D341Med (cell line): ENCODE measurements around the gene GADD45G.

Source experiments
- DNase-seq: peaks from one replicate; pipeline ENCODE4 v3.0.0; 2012; ENCODE audit warnings: low spot score

GADD45G gene

DNA sequence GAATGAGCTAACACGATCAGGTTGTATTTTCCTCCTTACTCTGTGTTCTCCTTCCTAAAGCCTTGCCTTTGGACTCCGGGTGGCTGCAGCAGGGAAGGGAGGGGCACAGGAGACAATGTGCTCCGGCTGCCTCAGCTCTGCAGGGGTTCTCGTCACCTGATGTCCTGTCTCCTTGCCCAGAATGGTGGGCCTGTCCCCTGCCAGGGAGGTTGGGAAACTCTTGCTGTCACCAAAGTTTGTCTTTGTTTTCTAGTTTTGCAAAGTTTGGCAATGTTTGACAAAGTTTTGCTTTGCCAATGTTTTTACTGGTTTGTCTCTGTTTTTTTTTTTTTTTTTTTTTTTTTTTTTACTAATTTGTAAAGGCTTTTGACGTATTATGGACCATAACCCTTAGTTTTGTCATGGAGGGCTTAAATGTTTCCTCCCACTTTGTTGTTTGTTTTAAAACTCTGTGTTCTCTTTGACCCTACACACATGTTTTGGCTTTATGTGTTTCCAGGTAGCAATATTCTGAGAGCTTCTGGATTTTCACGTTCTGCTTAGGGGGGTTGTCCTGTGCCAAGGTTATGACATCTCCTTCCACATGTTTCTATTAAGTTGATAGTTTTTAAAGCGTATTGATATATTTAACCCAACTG is 49.3 kb downstream of the GADD45G start:
- no peak for DNase-seq

DNA sequence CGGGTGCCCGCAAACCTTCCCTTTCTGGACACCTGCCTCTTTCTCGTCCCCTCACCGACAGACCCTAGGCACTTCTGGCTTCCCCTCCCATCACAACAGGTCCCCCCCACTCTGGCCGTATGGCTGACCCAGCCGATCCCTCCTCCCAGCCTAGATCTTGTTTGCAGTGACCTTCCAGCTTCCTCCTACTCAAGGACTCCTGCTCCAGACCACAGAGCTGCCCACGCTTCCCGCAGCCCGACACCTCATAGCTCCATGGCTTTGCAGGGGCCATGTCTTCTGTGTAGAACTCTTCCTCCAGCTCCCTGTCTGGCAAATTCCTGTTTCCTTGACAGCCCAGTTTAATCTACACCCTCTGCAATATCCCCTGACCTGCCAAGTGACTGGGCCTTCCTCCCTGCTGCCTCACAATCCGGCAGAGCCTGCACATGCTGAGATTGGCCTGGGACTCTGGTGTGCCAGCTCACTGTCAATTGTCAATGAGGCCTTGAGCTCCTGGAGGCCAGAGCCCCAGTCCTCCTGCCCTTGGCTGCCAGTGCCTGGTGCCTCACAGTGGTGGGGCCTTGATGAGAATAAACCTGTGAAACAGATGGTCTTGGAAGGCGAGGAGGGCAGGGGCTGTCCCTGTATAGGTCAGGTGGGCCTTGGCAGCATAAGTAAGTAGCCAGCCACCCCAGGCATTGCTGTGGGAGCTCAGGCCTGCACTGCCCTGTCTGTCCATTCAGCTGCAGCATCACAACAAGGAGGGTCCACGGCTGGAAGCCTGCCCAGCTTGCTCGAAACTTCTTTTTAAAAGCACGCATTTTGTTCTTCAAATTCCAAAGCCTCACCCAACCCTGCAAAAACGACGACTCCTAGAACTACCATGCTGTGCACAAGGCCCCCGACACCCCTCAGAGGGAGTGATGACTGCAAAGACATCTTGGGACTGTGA is 50.5 kb downstream of the GADD45G start:
- DNase-seq, result no peak
